NCI-H524 treated with DMSO at 0.1 percent for 48 hours (cell line): Measurements from ENCODE around the gene TMEM272.

ENCODE experiments used
- DNase-seq: peaks from one replicate; lab custom pipeline; 2025; lab: John Stamatoyannopoulos, UW

TMEM272 gene

GRCh38 chr13:51804295-51805172, 40.4 kb downstream of the TMEM272 start:
- DNase-seq = no peak

GRCh38 chr13:51803422-51804294, 41.3 kb downstream of the TMEM272 start, which contains the start of gene DHRS12:
Gene DHRS12 (minus strand): TSS chr13:51804163. CDS start chr13:51799659, 4,504 bp downstream.
- DNase-seq = peak; percentile 35

GRCh38 chr13:51802631-51803418, 42.2 kb downstream of the TMEM272 start:
- no peak for DNase-seq

- DNase-seq = no peak
Observed at GRCh38 chr13:51801631-51802099, 43.3 kb downstream of the TMEM272 start.

- DNase-seq = no peak
Observed at GRCh38 chr13:51800486-51800885, 44.5 kb downstream of the TMEM272 start.

- DNase-seq = no peak
Observed at GRCh38 chr13:51799261-51799660, 45.7 kb downstream of the TMEM272 start.

- peak; percentile 92 for DNase-seq
Observed at GRCh38 chr13:51797664-51798488, 47.1 kb downstream of the TMEM272 start.

- no peak for DNase-seq
Observed at GRCh38 chr13:51796546-51796945, 48.4 kb downstream of the TMEM272 start.

GRCh38 chr13:51795419-51795818, 49.6 kb downstream of the TMEM272 start:
- no peak for DNase-seq

- DNase-seq = no peak
Observed at GRCh38 chr13:51794964-51795363, 50.0 kb downstream of the TMEM272 start.

GRCh38 chr13:51793570-51794271, 51.3 kb downstream of the TMEM272 start:
- DNase-seq = no peak

- DNase-seq = no peak
Observed at GRCh38 chr13:51786425-51787265, 58.3 kb downstream of the TMEM272 start.

GRCh38 chr13:51785712-51786424, 59.1 kb downstream of the TMEM272 start:
- DNase-seq = peak; percentile 98

- DNase-seq = no peak
Observed at GRCh38 chr13:51784097-51784496, 60.9 kb downstream of the TMEM272 start.

- DNase-seq = no peak
Observed at GRCh38 chr13:51783428-51784094, 61.4 kb downstream of the TMEM272 start.

- no peak for DNase-seq
Observed at GRCh38 chr13:51782026-51782710, 62.8 kb downstream of the TMEM272 start.

GRCh38 chr13:51781246-51782022, 63.5 kb downstream of the TMEM272 start:
- DNase-seq = no peak
